G401.6 (cell line): Measurements from ENCODE around the gene DCLRE1B.

Source experiments
- FAIRE-seq: peaks from 2 replicates; lab custom pipeline; 2012; peaks lifted over from hg19 to GRCh38; lab: Jason Lieb, UNC

DCLRE1B gene

GRCh38 chr1:113928187-113928930 lies 23.2 kb downstream of the DCLRE1B start:
- FAIRE-seq = no peak

DNA sequence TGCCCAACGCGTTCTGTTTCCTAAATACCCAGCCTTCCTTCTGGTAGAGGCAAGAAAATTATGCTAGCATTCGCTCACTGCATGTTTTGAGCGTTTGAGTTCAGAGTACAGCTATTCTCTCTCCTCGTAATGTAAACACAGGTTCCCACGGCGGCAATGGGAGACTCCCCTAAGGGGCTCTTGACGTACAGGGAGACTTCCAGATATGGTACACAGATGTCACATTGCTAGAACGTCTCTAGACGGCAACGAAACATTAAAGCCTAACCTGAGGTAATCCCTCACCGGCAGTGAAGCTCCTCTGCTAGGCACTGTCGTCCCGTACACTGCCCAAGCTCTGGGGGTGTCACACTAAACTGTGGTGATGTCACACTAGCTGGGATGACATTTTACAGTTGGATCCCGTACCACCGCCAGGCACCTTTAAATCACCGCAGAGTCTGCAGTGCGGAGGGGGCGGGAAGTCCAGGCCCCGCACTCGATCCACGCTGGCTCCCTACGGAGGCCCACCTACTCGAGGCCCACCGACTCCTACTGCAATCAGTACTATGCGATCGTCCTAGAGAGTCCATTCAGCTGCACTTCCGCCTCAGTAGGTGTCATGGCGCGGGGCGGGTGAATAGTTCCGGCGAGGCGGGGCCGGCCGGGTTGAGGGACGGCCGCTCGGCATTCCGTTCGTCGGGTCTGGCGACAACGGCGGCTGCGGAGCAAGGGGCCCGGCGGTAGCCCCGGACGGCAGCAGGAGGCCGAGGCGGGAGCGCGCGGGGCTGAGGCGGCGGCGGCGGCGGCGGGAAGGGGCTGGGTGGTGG lies 24.0 kb downstream of the DCLRE1B start, which contains the start of gene HIPK1:
Gene HIPK1, plus strand, starts transcription at position 384 of the 809 bp plus-strand sequence.
- no peak for FAIRE-seq

DNA sequence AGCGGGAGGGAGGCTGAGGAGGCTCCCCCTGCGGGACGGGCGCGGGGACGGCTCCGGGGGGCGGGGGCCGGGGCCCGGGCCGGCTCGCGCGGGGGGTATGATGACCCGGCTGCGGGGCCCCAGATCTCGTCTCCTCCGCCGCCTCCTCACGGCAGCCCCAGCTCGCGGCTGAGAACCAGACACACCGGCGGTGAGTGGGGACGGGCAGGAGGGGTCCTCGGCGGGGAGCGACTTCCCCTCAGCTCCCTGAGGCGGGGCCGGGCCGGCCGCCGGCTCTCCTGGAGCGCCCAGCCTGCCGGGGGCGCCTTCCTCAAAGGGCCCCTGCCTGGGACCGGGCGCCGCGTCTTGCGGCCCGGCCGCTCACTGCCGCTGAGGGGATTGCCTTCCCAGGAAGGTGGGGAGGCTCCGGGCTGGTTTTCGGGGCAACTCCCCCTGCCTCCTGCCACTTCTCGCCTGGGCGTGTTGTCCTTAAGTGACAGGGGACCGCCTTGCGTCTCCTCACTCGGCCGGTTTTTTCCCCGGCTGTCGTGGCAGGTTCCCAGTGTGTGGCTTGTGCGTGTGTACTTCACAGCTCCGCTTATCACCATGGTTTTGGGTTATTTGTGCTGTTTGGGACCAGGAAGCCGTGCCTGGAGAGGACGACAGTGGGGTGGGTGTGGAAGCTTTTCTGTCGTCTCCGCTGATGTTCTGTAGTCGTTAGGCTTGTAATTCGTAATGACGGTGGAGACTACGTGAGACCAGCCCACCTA lies 24.8 kb downstream of the DCLRE1B start:
- no peak for FAIRE-seq

- no peak for FAIRE-seq
Observed at GRCh38 chr1:113930499-113931161, 25.5 kb downstream of the DCLRE1B start.

- no peak for FAIRE-seq
Observed at GRCh38 chr1:113931451-113931851, 26.3 kb downstream of the DCLRE1B start.

DNA sequence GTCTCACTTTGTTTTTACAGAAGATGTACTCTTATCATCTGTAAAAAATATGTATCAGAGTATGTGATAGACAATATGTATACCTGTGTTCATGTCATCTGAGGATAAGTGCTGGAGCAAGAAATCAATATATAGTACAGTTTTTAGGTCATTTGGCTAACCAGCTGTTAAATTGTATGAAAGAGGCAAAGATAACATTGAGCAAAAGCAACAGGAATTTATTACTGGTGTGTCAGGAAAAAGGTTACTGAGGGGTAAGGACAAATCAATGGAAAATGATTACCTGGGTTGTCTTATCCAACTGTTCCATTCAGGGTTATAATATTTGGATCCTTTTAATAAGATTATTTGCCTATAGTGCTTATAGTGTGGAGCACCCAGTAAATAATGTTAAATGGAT lies 28.9 kb downstream of the DCLRE1B start:
- no peak for FAIRE-seq

GRCh38 chr1:113934511-113935055 lies 29.5 kb downstream of the DCLRE1B start:
- FAIRE-seq = no peak

DNA sequence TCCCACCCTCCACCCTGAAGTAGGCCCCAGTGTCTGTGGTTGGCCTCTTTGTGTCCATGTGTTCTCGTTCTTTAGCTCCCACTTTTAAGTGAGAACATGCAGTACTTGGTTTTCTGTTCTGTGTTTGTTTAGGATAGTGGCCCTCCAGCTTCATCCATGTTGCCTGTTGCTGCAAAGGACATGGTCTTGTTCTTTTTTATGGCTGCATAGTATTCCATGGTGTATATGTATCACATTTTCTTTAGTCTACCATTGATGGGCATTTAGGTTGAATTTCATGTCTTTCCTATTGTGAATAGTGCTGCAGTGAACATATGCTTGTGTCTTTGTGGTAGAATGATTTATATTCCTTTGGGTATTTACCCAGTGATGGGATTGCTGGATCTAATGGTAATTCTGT lies 30.1 kb downstream of the DCLRE1B start:
- no peak for FAIRE-seq

GRCh38 chr1:113935970-113936369 lies 30.8 kb downstream of the DCLRE1B start:
- no peak for FAIRE-seq

GRCh38 chr1:113937146-113937545 lies 32.0 kb downstream of the DCLRE1B start:
- no peak for FAIRE-seq

DNA sequence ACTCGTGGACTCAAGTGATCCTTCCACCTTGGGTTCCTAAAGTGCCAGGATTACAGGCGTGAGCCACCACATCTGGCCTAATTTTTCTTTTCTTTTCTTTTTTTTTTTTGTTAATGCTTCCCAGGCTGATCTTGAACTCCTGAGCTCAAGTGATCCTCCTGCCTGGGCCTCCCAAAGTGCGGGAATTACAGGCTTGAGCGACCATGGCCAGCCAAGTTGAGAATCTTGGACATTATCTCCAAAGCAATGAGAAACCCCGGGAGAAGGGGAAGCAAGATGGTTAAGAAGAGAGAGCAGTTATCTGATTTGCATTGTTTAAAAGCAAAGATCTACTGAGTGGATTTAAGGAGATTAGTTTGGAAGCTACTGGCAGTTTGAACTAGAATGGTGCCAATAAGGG lies 33.1 kb downstream of the DCLRE1B start:
- FAIRE-seq = no peak

DNA sequence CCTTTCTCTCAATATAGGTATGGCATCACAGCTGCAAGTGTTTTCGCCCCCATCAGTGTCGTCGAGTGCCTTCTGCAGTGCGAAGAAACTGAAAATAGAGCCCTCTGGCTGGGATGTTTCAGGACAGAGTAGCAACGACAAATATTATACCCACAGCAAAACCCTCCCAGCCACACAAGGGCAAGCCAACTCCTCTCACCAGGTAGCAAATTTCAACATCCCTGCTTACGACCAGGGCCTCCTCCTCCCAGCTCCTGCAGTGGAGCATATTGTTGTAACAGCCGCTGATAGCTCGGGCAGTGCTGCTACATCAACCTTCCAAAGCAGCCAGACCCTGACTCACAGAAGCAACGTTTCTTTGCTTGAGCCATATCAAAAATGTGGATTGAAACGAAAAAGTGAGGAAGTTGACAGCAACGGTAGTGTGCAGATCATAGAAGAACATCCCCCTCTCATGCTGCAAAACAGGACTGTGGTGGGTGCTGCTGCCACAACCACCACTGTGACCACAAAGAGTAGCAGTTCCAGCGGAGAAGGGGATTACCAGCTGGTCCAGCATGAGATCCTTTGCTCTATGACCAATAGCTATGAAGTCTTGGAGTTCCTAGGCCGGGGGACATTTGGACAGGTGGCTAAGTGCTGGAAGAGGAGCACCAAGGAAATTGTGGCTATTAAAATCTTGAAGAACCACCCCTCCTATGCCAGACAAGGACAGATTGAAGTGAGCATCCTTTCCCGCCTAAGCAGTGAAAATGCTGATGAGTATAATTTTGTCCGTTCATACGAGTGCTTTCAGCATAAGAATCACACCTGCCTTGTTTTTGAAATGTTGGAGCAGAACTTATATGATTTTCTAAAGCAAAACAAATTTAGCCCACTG lies 35.5 kb downstream of the DCLRE1B start:
- FAIRE-seq = no peak

- no peak for FAIRE-seq
Observed at GRCh38 chr1:113941245-113941559, 36.1 kb downstream of the DCLRE1B start.

DNA sequence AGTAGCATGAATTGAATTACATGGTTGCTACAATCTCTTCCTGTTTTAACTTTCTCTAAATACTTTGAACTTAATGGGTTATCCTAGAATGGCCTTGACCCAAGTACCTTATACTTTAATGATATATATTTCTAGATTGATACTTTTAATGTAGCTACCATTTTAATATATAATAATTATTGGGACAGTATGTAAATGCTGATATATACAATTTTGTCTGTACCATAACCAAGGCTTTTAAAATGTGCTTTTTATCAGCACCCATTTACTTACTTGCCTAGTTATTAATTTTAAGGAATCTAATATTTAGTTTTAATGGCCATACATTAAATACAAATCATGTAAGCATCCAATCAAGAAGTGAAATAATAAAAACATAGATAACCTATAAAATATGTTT lies 37.4 kb downstream of the DCLRE1B start:
- no peak for FAIRE-seq

DNA sequence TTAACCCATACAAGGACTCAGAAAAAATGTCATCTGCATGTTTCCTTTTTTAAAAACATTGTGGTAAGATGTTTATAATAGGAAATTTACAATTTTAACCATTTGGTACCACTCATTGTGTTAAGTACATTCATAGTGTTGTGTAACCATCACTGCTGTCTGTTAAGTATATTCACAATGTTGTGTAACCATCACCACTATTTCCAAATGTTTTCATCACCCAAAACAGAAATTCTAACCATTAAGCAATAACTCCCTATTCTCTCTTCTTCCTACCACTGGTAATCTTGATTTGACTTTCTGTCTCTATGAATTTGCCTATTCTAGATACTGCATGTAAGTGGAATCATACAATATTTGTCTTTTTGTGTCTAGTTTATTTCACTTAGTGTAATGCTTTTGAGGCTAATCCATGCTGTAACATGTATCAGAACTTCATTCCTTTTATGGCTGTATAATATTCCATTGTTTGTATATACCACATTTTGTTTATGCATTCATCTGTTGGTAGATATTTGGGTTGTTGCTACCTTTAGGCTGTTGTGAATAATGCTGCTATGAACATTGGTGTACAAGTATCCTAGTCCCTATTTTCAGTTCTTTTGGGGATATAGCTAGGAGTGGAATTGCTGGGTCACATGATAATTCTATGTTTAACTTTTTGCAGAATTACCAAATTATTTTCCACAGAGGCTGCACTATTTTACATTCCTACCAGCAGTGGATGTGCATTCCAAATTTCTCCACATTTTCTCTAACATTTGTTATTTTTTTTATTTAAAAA lies 38.1 kb downstream of the DCLRE1B start:
- FAIRE-seq = no peak

DNA sequence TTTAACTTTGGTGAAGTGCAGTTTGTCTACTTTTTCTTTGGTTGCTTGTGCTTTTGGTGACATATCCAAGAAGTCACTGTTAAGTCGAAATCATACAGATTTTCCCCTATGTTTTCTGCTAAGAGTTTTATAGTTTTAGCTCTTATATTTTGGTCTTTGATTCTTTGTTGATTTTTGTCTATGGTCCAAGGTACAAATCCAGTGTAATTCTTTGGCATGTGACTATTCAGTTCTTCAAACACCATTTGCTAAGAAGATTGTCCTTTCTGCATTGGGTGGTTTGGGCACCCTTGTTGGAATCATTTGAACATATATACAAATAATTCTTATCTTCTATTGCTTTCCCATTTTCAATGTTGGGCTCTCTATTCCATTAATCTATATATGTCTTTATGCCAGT lies 40.2 kb downstream of the DCLRE1B start:
- no peak for FAIRE-seq

GRCh38 chr1:113946112-113946511 lies 41.0 kb downstream of the DCLRE1B start:
- FAIRE-seq = no peak

- no peak for FAIRE-seq
Observed at GRCh38 chr1:113946678-113947387, 41.7 kb downstream of the DCLRE1B start.

DNA sequence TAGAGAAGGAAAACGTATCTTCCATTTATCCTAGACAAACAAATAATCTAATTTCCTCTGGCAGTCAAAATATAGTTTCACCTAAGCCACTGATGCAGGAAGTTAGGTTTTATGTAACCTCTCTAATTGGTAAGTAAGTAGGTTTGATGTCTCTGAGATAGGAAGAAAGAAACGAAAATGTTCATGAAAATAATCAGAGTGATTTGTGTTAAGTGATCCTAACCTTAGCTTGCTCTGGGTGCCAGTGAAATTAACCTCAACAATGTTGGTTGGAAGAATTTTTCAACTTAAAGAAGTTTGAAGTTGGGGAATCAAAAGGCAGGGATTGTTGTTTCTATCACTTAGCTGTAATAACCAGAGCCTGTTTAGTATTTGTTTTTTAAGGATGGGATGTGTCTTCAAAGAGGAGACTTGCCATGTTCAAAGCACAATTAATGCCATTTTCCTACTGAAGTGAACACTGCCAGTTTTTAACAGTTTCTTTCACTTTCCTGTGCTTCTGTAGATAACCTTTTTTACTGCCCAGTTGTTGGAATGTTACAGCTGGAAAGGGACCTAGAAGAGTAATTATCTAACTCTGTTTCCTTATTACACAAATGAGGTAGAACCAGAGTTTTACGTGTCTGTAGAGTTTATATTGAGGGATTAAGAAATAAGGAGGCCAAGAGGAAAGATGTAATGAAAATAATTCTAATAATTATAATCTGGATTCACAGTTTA lies 42.4 kb downstream of the DCLRE1B start:
- FAIRE-seq = no peak
